G401.6 (cell line): ENCODE measurements around the gene MBD1.
"Not testable (repeated sequence)": the region's sequence is repeated elsewhere in the genome, so short reads cannot be mapped to it uniquely, and the experiment has no call there.

Experiments used
- FAIRE-seq: peaks from 2 replicates; lab custom pipeline; 2012; peaks lifted over from hg19 to GRCh38; lab: Jason Lieb, UNC

The MBD1 gene

GRCh38 chr18:50281295-50281971 lies at the start of gene MBD1:
Gene MBD1, minus strand, starts transcription at chr18:50281523. Its CDS starts 1,531 bp downstream, at chr18:50279992.
- peak; percentile 94 for FAIRE-seq

- FAIRE-seq = no peak
Measured at GRCh38 chr18:50330176-50330575, 48.9 kb upstream of the MBD1 start.

GRCh38 chr18:50327983-50328382 lies 46.7 kb upstream of the MBD1 start:
- no peak for FAIRE-seq

- FAIRE-seq = no peak
Measured at GRCh38 chr18:50320719-50321118, 39.4 kb upstream of the MBD1 start.

- FAIRE-seq = no peak
Measured at GRCh38 chr18:50315100-50315871, 34.0 kb upstream of the MBD1 start.

- FAIRE-seq = no peak
Measured at GRCh38 chr18:50313873-50314460, 32.6 kb upstream of the MBD1 start.

- no peak for FAIRE-seq
Measured at GRCh38 chr18:50313031-50313607, 31.8 kb upstream of the MBD1 start.

GRCh38 chr18:50312296-50313030 lies 31.1 kb upstream of the MBD1 start:
- FAIRE-seq = no peak

GRCh38 chr18:50311650-50312049 lies 30.3 kb upstream of the MBD1 start:
- no peak for FAIRE-seq

GRCh38 chr18:50310080-50310479 lies 28.8 kb upstream of the MBD1 start:
- FAIRE-seq = no peak

GRCh38 chr18:50308851-50309250 lies 27.5 kb upstream of the MBD1 start:
- FAIRE-seq = not testable (repeated sequence)

GRCh38 chr18:50307738-50308470 lies 26.6 kb upstream of the MBD1 start:
- FAIRE-seq = no peak

GRCh38 chr18:50307400-50307737 lies 26.0 kb upstream of the MBD1 start:
- no peak for FAIRE-seq

GRCh38 chr18:50306944-50307343 lies 25.6 kb upstream of the MBD1 start:
- no peak for FAIRE-seq

GRCh38 chr18:50301074-50301473 lies 19.8 kb upstream of the MBD1 start:
- no peak for FAIRE-seq

- no peak for FAIRE-seq
Measured at GRCh38 chr18:50299626-50300388, 18.5 kb upstream of the MBD1 start.

- no peak for FAIRE-seq
Measured at GRCh38 chr18:50298443-50299284, 17.3 kb upstream of the MBD1 start.

GRCh38 chr18:50297621-50298442 lies 16.5 kb upstream of the MBD1 start:
- FAIRE-seq = no peak

- FAIRE-seq = no peak
Measured at GRCh38 chr18:50293039-50293438, 11.7 kb upstream of the MBD1 start.
